Measurements from ENCODE around the gene MREG. TPM values are rescaled to one million over a fixed set of nuclear protein-coding genes. Genes with fewer than 3 reads are reported as not detected.

MREG gene
- total RNA-seq, 1 experiment from 2014 or later: 23.0 TPM

GRCh38 chr2:215983581-215984351 lies 29.6 kb downstream of the MREG start:
- H3K27me3 ChIP-seq (ENCODE audit: insufficient read depth, low read depth): no peaks in the 10 kb centered on the region
- TF ChIP-seq CTCF (conservative IDR thresholded peaks at IDR 0.05): no peak
- no peak for TF ChIP-seq EZH2 (IDR thresholded peaks at IDR 0.05; ENCODE audit: low read depth)
- H3K4me1 ChIP-seq (replicated peaks; ENCODE audit: insufficient read depth): peaks cover 59% of the 10 kb centered on the region
- no peaks in the 10 kb centered on the region for H3K9me2 ChIP-seq (ENCODE audit: insufficient read depth)
- H3K27ac ChIP-seq: peak overlapping the region; percentile 98
- intact Hi-C loops (cut with micrococcal nuclease; ENCODE audit: unreplicated experiment): no loop called here
- DNase-seq: no peak
- H3K9me3 ChIP-seq (ENCODE audit: insufficient read depth, low read depth): peaks cover 12% of the 10 kb centered on the region
- peak overlapping the region; percentile 78 for H3K4me2 ChIP-seq
- H3K36me3 ChIP-seq (ENCODE audit: low read depth): peaks cover 44% of the 10 kb centered on the region
- H3K4me3 ChIP-seq: peak overlapping the region; percentile 26; the same call in 1 of the 2 replicates
- no TSS peak for BruUV-seq (replicated peaks)
- H2AFZ ChIP-seq: no peak overlapping the region
- peaks cover 74% of the 10 kb centered on the region for H3K79me2 ChIP-seq (ENCODE audit: low read depth)
- no peaks in the 10 kb centered on the region for H4K20me1 ChIP-seq (ENCODE audit: insufficient read depth)
- ChIA-PET CTCF (no interaction called here), POLR2A (ENCODE audit: unreplicated experiment) (no interaction called here)
- H3F3A ChIP-seq (ENCODE audit: insufficient read depth, low read depth): peaks cover 33% of the 10 kb centered on the region

- CTCF ChIA-PET: no interaction called here
- intact Hi-C loops (cut with micrococcal nuclease; ENCODE audit: unreplicated experiment): loop anchor here (1.0 kb wide), 2 partner anchors 24 to 30 kb away; no protein-coding TSS in a partner anchor
These were observed 30.9 kb downstream of the MREG start for GRCh38 chr2:215982465-215982875.

GRCh38 chr2:215981115-215981514 lies 32.2 kb downstream of the MREG start:
- peak overlapping the region; percentile 98 for H3K27ac ChIP-seq
- no TSS peak for BruUV-seq (replicated peaks)
- intact Hi-C loops (cut with micrococcal nuclease; ENCODE audit: unreplicated experiment): no loop called here

More at GRCh38 chr2:215982465-215982875, 30.9 kb downstream of the MREG start:
- Histone ChIP-seq H3K4me1 (replicated peaks; ENCODE audit: insufficient read depth) (peaks cover 63% of the 10 kb centered on the region), H3K4me3 (peak overlapping the region; percentile 26; the same call in 1 of the 2 replicates), H3K79me2 (ENCODE audit: low read depth) (peaks cover 77% of the 10 kb centered on the region), H3K9me3 (ENCODE audit: insufficient read depth, low read depth) (peaks cover 12% of the 10 kb centered on the region), H3K36me3 (ENCODE audit: low read depth) (peaks cover 49% of the 10 kb centered on the region), H2AFZ (no peak overlapping the region), H3F3A (ENCODE audit: insufficient read depth, low read depth) (peaks cover 33% of the 10 kb centered on the region), H4K20me1 (ENCODE audit: insufficient read depth) (no peaks in the 10 kb centered on the region), H3K27me3 (ENCODE audit: insufficient read depth, low read depth) (no peaks in the 10 kb centered on the region), H3K27ac (peak overlapping the region; percentile 98), H3K9me2 (ENCODE audit: insufficient read depth) (no peaks in the 10 kb centered on the region), H3K4me2 (peak overlapping the region; percentile 78)
- DNase-seq: peak; percentile 81 to 100
- no TSS peak for BruUV-seq (replicated peaks)
- POLR2A ChIA-PET (ENCODE audit: unreplicated experiment): interaction anchor here (0.7 kb wide), 1 partner anchor 1891 kb away, joined by 4 read pairs; no protein-coding TSS in a partner anchor
- TF ChIP-seq EZH2 (IDR thresholded peaks at IDR 0.05; ENCODE audit: low read depth) (no peak), CTCF (conservative IDR thresholded peaks at IDR 0.05) (no peak)

More at GRCh38 chr2:215981115-215981514, 32.2 kb downstream of the MREG start:
- Histone ChIP-seq H3F3A (ENCODE audit: insufficient read depth, low read depth) (peaks cover 33% of the 10 kb centered on the region), H3K4me2 (no peak overlapping the region), H3K79me2 (ENCODE audit: low read depth) (peaks cover 81% of the 10 kb centered on the region), H3K4me3 (no peak overlapping the region), H3K9me2 (ENCODE audit: insufficient read depth) (no peaks in the 10 kb centered on the region), H3K36me3 (ENCODE audit: low read depth) (peaks cover 40% of the 10 kb centered on the region), H3K9me3 (ENCODE audit: insufficient read depth, low read depth) (peaks cover 7% of the 10 kb centered on the region; the same call in 1 of the 2 replicates), H3K4me1 (replicated peaks; ENCODE audit: insufficient read depth) (peaks cover 63% of the 10 kb centered on the region), H3K27me3 (ENCODE audit: insufficient read depth, low read depth) (no peaks in the 10 kb centered on the region), H2AFZ (no peak overlapping the region), H4K20me1 (ENCODE audit: insufficient read depth) (no peaks in the 10 kb centered on the region)
- no peak for DNase-seq
- TF ChIP-seq EZH2 (IDR thresholded peaks at IDR 0.05; ENCODE audit: low read depth) (no peak), CTCF (conservative IDR thresholded peaks at IDR 0.05) (no peak)
- ChIA-PET POLR2A (ENCODE audit: unreplicated experiment) (no interaction called here), CTCF (no interaction called here)

All from PC-9 (cell line).